Measurements from ENCODE around the gene ZNF146.
"Not testable (repeated sequence)": the region's sequence is repeated elsewhere in the genome, so short reads cannot be mapped to it uniquely, and the experiment has no call there.

The ZNF146 gene

GRCh38 chr19:36236304-36236945 is 21.5 kb downstream of the ZNF146 start:
- no peak for DNase-seq

- DNase-seq, result no peak
Measured at GRCh38 chr19:36236946-36237310, 22.0 kb downstream of the ZNF146 start.

GRCh38 chr19:36244066-36244465 is 29.2 kb downstream of the ZNF146 start:
- no peak for DNase-seq

- peak; percentile 37 for DNase-seq
Measured at GRCh38 chr19:36245210-36246005, 30.5 kb downstream of the ZNF146 start.

GRCh38 chr19:36246006-36246481 is 31.1 kb downstream of the ZNF146 start:
- DNase-seq, result no peak

GRCh38 chr19:36252047-36252446 is 37.1 kb downstream of the ZNF146 start:
- no peak for DNase-seq

- DNase-seq, result no peak
Measured at GRCh38 chr19:36254848-36255247, 39.9 kb downstream of the ZNF146 start.

- DNase-seq, result no peak
Measured at GRCh38 chr19:36255316-36255715, 40.4 kb downstream of the ZNF146 start.

GRCh38 chr19:36256064-36256463 is 41.2 kb downstream of the ZNF146 start:
- no peak for DNase-seq

GRCh38 chr19:36256853-36257519 is 42.1 kb downstream of the ZNF146 start:
- DNase-seq, result no peak

GRCh38 chr19:36257520-36257876 is 42.6 kb downstream of the ZNF146 start:
- no peak for DNase-seq

GRCh38 chr19:36258028-36258875 is 43.3 kb downstream of the ZNF146 start:
- no peak for DNase-seq

- no peak for DNase-seq
Measured at GRCh38 chr19:36259211-36259610, 44.3 kb downstream of the ZNF146 start.

- no peak for DNase-seq
Measured at GRCh38 chr19:36265064-36265463, 50.2 kb downstream of the ZNF146 start.

GRCh38 chr19:36265856-36266374 is 51.0 kb downstream of the ZNF146 start:
- DNase-seq, result no peak

- DNase-seq, result no peak
Measured at GRCh38 chr19:36266375-36266961, 51.6 kb downstream of the ZNF146 start.

GRCh38 chr19:36267061-36267845 is 52.3 kb downstream of the ZNF146 start:
- no peak for DNase-seq

- not testable (repeated sequence) for DNase-seq
Measured at GRCh38 chr19:36268081-36268480, 53.2 kb downstream of the ZNF146 start.

- DNase-seq, result not testable (repeated sequence)
Measured at GRCh38 chr19:36268591-36268990, 53.7 kb downstream of the ZNF146 start.

GRCh38 chr19:36269295-36269694 is 54.4 kb downstream of the ZNF146 start:
- not testable (repeated sequence) for DNase-seq
